NCI-H2227 (cell line): Measurements from ENCODE around the gene RASD1.
A peak's percentile ranks its signal among the peaks of the same experiment; 100 is the strongest.

Experiments
- DNase-seq: peaks from one replicate; lab custom pipeline; 2025; ENCODE audit not compliant: unreplicated experiment; lab: John Stamatoyannopoulos, UW

Gene RASD1

DNA sequence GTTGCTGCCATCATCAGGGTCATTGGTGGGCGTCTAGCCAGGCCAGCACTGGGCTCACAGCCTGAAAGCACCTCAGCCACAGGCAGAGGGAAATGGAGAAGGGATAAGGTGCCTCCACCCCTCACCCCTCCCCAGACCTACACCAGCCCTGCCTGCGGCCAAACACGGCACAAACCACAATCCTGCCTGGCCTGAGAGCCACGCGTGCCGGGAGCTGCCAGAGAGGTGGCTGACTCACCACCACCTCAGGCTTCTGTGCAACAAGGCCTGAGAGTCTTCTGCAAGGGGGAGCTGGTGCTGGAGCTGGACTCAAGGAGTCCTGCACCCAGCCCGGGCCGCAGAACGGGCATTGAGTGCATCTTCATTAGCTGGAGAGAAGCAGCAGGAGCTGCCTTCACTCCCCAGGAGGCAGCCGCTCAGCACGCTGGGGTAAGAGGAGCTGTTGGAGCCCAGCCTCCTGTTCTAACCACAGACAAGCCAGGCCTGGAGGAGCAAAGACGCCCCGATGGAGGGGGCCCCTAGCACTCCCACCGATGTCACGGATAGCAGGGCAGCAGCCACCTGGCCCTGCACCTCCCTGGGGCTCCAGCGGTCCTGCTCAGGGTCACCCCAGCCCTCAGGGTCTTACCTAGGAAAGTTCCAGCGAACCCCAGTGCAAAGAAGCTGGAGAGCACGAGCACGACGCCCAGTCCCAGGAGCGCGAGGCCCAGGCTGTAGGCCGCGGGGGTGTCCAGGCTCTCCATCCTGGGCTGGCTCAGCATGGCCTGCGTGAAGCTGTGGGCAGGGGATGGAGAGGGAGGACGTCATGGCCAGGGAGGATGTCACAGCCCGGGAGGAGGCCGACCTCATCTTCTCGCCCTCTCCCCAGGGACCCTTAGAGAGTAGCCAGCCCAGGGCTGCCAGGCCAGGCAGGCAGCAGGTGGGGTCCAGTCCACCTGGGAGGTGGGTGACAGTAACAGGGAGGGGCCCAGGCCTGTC lies 16.0 kb upstream of the RASD1 start:
- no peak for DNase-seq

DNA sequence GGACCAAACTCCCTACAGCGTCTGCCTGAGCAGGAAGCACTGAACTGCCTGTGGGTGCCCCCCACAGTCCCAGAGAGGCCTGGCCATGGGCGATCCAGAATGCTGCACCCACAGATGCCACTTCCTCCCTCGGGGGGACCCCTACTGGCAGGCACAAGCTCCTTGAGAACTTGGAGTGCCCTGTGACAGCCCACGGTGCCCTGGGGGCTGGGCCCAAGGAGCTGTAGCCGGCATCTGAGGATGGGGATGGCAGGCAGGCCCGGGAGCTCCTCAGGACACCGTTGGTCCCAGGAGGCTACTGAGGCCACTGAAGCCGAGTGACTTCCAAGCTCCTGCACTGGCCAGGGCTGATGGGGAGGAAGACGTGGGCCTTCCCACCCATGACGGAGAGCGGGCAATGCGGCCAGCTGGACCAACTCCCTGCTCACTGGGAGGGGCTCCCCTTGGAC lies 15.1 kb upstream of the RASD1 start:
- DNase-seq, result no peak

DNA sequence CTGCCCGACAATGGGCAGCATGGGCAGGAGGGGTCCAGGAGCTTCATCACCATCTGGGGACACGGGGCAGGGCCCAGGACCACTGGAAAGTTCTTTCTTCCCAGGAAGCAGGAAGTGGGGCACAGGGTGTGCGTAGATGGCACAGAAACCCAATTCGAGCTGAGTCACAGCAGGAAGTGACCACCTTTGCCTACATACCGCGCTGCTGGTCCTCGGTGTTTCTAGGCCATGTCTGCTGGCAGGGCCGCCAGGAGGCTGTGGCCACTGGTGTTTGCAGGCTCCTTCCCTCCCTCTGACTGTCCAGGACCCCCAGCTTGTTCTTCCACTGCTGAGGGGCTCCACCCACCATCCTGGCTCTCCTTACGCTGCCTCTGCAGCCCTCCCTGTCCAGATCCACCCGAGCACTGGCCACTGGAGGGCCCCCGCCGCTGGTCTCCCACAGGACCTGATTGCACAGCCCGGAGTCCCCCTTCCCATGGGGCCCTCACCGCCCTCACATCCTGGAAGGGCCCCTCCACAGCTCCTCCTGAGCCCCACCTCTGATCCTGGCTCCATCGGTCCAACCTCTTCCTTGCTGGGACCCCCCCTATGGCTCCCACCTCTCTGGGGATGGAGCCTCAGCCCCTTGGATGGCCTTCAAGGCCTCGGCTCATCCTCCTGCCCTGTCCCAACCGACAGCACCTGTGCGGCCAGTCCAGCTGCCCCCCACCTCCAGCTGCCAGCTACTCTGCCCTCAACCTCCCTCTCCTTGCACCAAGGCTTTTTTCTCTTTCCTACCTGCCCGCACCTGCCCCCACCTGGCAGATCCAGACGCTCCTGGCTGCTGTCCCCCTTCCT lies 14.5 kb upstream of the RASD1 start:
- DNase-seq, result no peak

- no peak for DNase-seq
Observed at GRCh38 chr17:17509601-17510425, 13.6 kb upstream of the RASD1 start.

DNA sequence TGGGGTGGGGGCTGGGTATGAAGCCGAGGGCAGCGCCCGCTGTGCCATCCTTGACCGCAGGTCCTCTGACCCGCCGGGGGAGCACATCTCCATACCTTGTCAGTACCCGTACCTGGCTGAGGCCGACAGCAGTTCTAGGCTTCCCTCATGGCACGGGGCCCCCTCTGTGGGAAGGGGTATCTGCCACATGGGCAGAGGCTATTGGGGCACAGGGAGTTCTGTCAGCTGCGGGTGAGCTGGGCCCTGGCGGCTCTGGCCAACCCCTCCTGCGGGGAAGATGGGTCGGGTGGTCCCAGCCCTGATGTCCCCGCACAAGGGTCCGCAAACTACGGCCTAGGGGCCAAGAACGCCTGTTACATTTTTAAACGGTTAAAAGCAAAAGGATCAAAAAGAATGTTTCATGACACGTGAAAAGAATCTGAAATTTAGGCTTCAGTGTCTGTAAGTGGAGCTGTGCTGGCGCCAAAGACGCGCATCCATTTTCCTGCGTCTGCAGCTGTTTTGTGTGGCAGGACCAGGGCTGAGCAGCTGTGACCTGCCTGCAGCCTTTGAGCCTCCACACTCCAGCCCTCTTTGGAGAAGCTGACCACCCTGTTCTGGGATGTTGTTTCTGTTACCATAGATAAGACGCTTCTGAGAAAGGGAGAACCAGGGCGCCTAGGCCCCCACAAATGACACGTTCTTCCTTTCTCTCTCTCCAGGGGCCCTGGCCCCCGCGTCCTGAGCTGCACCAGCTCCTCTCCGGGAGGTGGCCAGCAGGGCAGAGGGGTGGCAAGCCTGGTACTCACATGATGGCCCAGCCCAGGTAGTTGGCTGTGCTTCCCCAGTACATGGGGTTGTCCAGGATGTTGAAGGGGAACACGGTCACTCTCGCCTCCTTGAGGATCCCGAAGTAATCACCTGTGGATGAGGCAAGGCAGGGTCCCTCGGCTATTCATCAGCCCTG lies 12.7 kb upstream of the RASD1 start:
- DNase-seq, result no peak

DNA sequence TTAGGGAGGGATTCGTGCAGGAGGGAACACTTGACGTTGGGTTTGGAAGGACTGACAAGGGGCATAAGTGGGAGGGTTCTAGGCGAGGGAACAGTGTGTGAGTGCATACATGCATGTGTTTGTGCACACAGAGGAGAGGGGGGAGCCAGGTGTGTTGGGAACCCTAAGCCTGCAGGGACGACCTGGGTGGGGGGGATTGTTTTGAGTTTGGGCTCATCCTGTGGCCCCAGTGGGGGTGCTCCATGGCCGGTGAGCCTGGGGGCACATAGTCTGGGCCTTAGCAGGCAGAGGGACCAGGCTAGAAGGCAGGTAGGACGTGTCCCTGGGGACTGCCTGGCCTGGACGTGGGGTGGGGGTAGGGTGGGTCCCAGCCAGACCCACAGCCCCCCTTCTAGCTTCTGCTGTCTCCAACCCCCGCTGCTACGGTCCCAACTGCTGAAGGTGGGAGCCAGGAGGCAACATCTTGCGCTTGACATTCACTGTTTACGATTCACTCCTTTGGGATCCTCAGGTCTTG lies 11.9 kb upstream of the RASD1 start:
- no peak for DNase-seq

GRCh38 chr17:17507465-17508011 lies 11.3 kb upstream of the RASD1 start:
- DNase-seq, result no peak

DNA sequence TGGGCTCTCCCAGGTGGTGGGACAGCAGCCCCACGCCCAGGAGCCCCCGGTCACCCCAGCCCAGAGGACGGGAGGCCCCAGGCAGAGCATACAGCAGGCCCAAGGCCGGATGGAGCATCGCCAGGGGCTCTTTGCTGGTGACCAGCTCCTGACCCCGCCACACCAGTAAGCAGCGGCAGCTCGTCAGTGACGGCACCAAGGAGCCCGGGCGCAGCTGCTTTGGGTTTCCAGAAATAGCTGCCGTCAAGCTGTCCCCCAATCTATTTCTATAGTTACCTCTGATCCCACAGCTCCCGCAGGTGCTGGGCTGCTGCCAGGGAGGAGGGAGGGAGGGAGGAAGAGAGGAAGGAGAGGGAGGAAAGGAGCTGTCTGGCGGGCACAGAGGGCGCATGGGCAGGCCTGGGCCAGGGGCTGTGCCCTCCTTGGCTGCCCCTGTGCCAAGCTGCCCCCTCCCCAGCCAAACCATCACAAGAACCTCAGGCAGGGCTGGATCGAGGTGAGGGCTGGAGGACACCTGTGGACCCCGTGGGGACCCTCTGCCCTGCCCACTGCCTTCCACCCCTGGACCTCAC lies 10.8 kb upstream of the RASD1 start:
- DNase-seq, result no peak

GRCh38 chr17:17506181-17506741 lies 10.1 kb upstream of the RASD1 start:
- DNase-seq, result no peak

DNA sequence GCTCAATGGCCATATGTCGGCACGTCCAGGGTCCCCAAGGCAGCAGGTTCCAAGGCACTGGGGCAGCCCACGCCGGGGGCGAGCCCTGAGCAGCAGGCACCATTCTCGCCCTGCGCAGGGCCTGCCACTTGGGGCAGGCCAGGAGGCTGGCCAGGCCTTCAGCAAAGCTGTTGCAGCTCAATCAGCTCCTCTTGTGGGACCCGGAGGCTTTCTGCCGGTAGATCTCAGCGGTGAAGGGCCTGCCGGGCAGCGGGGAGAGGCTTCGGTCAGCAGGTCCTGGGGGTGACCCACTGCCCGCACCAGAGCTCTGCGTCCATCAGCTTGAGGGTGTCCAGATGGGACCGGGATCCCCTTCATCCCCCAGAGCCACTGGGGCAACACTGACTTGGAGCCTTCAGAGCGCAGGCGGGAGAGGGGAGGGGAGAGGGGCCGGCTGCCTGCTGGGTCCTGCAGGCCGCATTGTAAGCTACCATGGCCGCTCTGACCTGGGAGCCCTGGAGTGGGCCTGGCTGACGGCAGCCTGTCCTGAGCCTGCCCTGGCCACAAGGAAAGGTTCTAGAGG lies 9.5 kb upstream of the RASD1 start:
- DNase-seq, result no peak

- no peak for DNase-seq
Observed at GRCh38 chr17:17505151-17505550, 9.0 kb upstream of the RASD1 start.

DNA sequence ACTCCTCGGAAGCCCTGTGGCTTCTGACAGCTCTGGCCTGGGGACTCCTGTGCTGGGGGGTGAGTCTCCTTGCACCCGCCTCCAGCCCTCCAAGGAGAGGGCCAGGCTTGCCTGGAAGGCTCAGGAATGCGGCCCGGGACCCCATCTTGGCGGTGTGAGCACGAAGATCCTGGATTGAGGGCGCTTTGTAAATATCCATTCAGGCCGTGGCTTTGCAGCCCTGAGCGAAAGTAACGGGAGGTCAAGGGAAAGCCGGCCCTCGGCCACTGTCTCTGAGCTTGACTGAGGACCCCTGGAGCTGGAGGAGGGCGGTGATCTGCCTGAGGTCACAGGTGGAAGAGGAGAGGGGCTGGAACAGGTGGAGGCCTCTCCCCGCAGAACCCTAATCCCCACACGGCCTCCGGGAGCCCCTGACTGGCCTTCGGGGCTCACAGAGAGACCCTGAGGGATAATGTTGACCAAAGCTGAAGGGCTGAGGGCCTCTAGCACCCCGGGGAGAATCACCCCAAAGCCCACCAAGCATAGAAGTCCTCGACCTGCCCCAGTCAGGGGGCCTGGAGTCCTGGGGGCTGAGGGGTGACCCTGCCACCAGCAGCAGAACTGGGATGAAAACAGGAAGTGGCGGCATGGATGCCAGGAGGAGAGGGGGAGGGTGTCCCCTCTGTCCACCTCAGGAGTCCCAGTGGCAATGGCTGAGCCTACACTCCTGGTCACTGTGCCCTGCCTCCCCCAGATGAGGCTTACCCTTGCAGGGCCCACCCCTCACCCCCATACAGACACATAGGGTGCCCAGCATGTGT lies 8.3 kb upstream of the RASD1 start:
- no peak for DNase-seq

- DNase-seq, result peak; percentile 18
Observed at GRCh38 chr17:17503566-17504130, 7.5 kb upstream of the RASD1 start.

DNA sequence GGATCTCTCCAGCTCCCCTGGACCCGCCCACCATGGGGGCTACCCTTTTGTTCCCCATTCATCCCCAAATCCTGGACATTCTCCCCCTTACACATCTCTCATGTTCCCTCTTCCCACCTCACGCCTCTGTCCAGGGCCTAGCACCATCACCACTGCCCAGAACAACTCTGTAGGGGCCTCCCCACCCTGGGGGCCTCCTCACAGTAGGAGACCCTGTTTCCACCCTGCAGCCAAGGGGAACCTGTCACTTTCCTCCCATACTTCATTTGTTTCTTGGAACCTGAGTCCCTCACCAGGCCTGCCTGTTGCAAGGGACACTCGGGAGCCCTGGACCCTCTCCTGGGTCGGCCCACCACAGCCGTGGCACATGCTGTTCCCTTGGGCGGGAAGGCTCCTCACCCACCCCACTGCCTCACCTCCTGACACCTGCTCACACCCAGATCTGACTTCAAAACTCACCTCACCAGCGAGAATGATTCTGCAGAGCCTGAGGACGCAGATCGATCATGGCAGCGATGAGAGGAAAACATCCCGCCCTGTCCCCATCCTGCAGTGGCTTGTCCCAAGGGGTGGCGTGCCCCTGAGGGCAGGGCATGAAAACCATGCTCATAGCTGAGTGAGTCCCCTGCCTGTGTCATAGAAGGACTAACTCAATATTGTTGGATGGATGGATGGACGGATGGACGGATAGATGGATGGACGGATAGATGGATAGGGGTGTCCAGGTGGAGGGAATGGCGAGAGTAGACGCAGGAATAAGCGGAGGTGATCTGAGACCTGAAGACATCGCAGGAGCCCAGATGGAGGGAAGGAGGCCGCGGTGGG lies 6.8 kb upstream of the RASD1 start:
- DNase-seq, result no peak

DNA sequence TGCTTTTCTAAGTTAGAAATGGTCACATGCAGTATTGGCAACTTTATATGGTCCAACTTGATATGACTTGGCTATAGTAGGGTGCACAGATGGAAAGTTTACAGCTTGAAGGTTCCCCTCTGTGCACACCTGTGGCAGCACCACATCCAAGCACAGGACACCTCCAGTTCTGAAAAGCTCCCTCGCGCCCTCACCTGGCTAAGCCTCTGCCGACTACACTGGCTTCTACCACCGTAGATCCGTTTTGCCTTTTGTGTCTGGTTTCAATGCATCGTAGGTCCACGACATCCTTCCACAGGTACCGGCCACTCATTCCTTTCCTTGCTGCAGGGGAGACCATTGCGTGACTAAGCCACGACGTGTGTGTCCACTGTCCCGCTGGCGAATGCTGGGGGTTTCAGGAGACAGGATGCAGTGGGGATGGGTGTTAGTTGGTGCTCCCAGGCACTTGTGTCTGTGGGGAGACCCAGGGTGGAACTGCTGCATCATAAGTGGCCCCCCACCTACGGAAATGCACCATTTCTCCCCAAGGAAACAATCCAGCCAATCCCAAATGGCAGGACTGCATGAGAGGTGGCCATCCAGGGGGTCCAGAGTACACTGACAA lies 4.9 kb upstream of the RASD1 start:
- DNase-seq, result no peak
